Left ventricle myocardium inferior (tissue), 1 donor: Measurements from ENCODE around the gene MPPED2. TPM values are rescaled to one million over a fixed set of nuclear protein-coding genes. Genes with fewer than 3 reads are reported as not detected.

Experiments used
- DNase-seq: peaks from one replicate; pipeline ENCODE4 v3.0.0-alpha.2; 2020
- H3K27ac ChIP-seq: fragments of 200-600 bp; replicated peaks from 2 replicates; pipeline ENCODE4 v1.8.0; 2021
- H3K27me3 ChIP-seq: fragments of 200-600 bp; 2 replicates; pipeline ENCODE4 v1.8.0; 2021; ENCODE audit warnings: low read depth
- H3K36me3 ChIP-seq: fragments of 200-600 bp; 2 replicates; pipeline ENCODE4 v1.8.0; 2021
- H3K4me1 ChIP-seq: fragments of 200-600 bp; 2 replicates; pipeline ENCODE4 v1.8.0; 2021
- H3K4me3 ChIP-seq: fragments of 200-600 bp; 2 replicates; pipeline ENCODE4 v1.8.0; 2021; ENCODE audit warnings: mild to moderate bottlenecking, moderate library complexity
- H3K9me3 ChIP-seq: fragments of 200-600 bp; replicated peaks from 2 replicates; pipeline ENCODE4 v1.8.0; 2021
- CTCF ChIP-seq: fragments of 200-600 bp; IDR thresholded peaks from 2 replicates; pipeline ENCODE4 v1.8.0; 2021; ENCODE audit warnings: antibody characterized with exemption, mild to moderate bottlenecking, borderline replicate concordance
- intact Hi-C: fragments of 100-400 bp; cut with micrococcal nuclease; formaldehyde crosslinking; loops from one replicate; pipeline ENCODE4 v1.11.0; 2022
- total RNA-seq: library from RNA; stranded (reverse); fragmentation: NEBNext Ultra II Directional; extraction: Animal tissue kit (Norgen Biotek cat#: 25700); gene quantifications from one replicate; pipeline ENCODE4 v1.2.1, GENCODE V29; 2021
- donor health status: DM: no; HTN: yes; CAD: no; lungs with severe emphysema.

MPPED2 gene
- total RNA-seq, 1 donor from 2014 or later = 10.8 TPM

DNA sequence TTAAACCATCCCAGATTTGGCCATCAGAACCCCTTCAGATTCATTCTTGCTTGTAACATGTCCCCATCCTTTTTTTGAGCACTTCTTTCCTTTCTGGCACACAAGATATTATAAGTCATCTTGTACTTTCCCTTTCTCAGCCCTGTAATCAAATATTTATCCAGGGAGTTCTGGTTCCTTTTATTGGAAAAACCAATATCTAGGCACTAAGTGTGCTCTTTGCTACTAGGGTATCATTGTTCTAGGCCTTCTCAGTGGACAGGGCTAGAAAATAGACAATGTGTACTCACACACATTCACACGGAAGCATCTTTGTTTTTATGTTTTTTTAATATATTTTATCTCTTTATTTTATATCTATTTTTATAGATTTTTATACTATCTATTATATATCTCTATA is 216.0 kb downstream of the MPPED2 start:
- Histone ChIP-seq H3K36me3 (no peaks in the 10 kb centered on the region), H3K9me3 (no peaks in the 10 kb centered on the region), H3K27me3 (no peaks in the 10 kb centered on the region), H3K4me1 (no peaks in the 10 kb centered on the region), H3K4me3 (no peak overlapping the region), H3K27ac (no peak overlapping the region)
- no peak for DNase-seq
- TF ChIP-seq CTCF = no peak
- intact Hi-C loops = no loop called here

- no peak for TF ChIP-seq CTCF
- Histone ChIP-seq H3K9me3 (no peaks in the 10 kb centered on the region), H3K4me3 (no peak overlapping the region), H3K36me3 (no peaks in the 10 kb centered on the region), H3K27me3 (no peaks in the 10 kb centered on the region), H3K27ac (no peak overlapping the region), H3K4me1 (peaks cover 10% of the 10 kb centered on the region)
- intact Hi-C loops = no loop called here
- DNase-seq = no peak
These were observed 217.8 kb downstream of the MPPED2 start for GRCh38 chr11:30368394-30368793.

DNA sequence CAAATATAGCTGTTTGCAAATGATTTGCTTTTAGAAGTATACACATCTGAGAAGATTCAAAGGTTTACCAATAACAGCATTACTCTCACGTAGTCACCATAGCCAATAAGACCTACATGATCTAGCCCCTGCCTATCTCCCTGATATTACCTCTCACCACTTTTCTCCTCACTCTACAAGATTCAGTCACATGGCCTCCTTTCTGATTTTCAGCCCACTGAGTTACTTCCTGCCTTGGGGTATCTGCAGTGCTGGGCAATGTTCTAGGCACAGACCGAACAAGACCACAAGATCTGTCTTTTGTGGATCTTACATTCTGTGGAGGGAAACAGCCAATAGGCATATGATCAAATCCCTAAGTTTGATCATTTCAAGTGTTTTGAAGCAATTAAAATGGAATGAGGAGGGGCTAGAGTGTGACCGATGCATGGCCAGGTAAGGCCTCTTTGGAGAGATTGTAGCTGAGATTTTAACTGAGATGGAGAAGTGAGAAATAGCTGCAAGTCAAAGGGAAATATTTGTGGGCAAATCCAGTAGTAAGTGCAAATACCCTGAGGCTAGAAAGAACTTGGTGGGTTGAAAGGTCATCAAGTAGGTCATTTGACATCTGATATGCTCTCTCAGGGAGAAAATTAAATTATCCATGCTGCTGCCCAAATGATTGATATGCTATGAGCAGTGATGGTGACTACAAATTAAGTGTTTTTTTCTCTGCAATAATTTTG is 220.2 kb downstream of the MPPED2 start:
- no peak for DNase-seq
- Histone ChIP-seq H3K4me1 (peaks cover 10% of the 10 kb centered on the region), H3K36me3 (no peaks in the 10 kb centered on the region), H3K27ac (no peak overlapping the region), H3K9me3 (no peaks in the 10 kb centered on the region), H3K27me3 (no peaks in the 10 kb centered on the region), H3K4me3 (no peak overlapping the region)
- TF ChIP-seq CTCF = no peak
- intact Hi-C loops = no loop called here

- Histone ChIP-seq H3K4me3 (no peak overlapping the region), H3K4me1 (peaks cover 10% of the 10 kb centered on the region), H3K27me3 (no peaks in the 10 kb centered on the region), H3K36me3 (no peaks in the 10 kb centered on the region), H3K27ac (no peak overlapping the region), H3K9me3 (no peaks in the 10 kb centered on the region)
- no peak for DNase-seq
- no peak for TF ChIP-seq CTCF
- intact Hi-C loops = no loop called here
These were observed 221.2 kb downstream of the MPPED2 start for GRCh38 chr11:30364837-30365482.

DNA sequence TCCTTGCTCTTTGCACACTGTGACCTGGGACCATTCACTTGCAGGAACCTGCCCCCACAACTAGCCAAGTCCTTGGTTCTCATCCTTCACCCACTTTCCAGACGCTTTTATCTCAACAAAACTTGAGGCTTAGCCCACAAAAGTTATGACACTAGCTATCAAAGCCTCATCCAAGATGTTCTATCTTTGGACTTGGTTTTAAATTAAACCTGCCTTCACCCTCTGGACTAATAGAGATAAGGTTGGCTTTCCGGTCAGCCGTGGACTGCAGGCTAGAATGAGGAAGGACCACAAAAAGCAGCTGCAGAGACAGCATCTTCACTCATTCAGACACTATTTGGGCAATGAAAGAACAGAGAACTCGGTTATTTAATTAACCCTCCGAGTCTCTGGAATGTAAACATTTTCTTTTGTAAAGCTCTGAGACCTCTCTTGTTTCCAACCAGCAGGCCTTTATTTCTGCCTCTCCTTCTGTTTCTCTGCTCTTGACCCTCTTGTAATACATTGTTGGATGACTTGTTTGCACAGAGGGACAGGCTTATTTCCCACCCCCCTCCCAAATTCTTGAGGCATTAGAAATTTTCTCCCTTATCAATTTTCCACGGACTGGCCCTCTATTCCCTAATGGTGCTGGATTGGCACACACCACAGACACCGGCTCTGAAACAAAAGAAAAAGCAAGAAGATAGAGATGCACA is 221.9 kb downstream of the MPPED2 start:
- Histone ChIP-seq H3K36me3 (no peaks in the 10 kb centered on the region), H3K27me3 (no peaks in the 10 kb centered on the region), H3K27ac (no peak overlapping the region), H3K4me3 (no peak overlapping the region), H3K9me3 (no peaks in the 10 kb centered on the region), H3K4me1 (peaks cover 10% of the 10 kb centered on the region)
- intact Hi-C loops = no loop called here
- no peak for DNase-seq
- TF ChIP-seq CTCF = no peak
